Stimulated activated naive CD4-positive, alpha-beta T cell (primary cell): ENCODE results near the gene TAS1R1.
A peak's percentile ranks its signal among the peaks of the same experiment; 100 is the strongest.
"Not testable (repeated sequence)": the region's sequence is repeated elsewhere in the genome, so short reads cannot be mapped to it uniquely, and the experiment has no call there.

Source experiments
- DNase-seq, 6 experiments: peaks; one replicate each; lab custom pipeline; 2025; lab: John Stamatoyannopoulos, UW

Gene TAS1R1

DNA sequence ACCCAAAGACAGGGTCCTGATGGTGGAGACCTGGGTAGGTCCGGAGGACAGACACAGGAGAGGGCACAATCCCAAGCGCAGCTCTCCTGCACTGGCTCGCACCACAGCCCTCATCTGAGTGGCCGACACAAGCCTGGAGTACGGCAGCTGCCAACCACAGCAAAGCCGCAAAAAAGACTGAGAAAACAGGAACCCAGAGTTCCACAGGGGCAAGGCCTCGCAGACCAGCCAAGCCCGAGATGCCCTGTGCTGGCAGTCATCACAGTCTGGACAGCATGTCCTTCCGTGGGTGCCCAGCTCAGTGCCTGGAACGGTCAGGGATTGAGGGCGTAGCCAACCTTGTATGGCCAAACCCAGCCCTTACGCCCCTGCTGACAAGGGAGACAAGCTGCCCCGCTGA, 36.1 kb downstream of the TAS1R1 start:
- DNase-seq = no peak

DNA sequence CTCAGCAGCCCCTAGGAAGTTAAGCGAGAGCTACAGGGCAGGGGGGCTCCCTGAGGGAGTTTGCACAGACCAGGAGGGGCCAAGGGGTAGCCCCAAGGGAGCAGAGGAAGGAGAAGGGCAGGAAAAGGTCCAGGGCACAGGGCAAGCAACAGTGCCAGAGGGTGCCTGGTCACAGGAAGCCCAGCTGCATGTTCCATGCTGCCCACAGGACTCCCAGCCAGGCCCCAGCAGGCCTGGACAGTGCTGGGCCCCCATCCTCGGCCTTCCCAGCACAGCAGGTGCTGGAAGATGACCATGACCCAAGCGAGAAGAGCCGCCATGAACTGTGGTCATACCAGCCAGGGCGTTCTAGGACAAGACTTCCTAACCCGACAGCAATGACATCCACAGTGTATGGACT, 36.5 kb downstream of the TAS1R1 start:
- no peak for DNase-seq

DNA sequence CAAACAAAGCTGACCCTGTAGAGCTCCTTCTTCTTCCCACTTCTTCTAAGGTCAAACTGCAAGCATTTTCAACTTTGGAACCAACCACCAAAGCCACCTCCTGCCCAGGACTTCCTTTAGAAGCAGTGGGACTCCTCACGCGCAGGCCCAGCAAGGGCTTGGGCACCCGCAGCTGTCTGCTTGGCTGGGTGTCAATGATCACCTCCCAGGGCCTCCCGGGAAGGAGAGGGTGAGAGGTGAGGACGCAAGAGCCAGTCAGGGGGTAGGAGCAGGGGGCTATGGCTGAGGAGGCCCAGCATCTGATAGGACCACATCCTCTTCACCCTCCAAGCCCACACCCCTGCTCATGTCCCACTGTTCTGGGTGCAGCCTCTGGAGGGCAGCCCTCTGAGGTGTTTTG, 37.3 kb downstream of the TAS1R1 start:
- no peak for DNase-seq

DNA sequence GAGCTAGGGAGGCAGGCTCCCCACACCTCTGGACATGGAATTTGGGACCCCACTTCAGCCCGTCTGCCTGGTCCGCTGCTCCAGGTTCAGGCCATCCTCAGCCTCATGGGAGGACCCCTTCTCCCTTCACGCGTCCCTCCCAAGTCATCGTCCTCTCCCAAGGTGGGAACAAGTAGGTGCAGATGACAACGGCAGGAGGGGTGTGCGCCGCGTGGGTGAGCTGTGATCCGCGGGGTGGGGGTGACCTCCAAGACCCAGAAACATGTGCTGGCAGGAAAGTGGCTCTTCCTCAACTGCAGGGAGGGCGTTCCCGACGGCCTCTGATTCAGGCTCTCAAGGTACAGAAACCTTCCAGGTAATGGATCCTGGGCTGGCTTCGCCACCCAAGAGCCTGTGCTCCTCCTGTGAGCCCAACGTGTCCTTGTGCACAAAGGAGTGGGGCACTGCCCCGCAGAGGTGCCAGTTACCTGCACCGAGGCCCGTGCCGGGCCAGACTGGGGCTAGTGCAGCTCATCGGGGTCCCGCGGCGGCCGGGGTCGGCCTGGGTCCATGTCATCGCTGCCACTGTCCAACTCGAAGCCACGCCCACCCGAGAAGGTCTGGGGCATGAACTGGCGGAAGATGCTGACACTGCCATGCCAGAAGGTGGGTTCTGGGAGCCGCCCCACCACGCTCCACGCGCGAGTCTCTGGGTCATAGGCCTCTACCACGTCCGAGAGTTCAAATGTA, 37.9 kb downstream of the TAS1R1 start:
- DNase-seq = no peak

DNA sequence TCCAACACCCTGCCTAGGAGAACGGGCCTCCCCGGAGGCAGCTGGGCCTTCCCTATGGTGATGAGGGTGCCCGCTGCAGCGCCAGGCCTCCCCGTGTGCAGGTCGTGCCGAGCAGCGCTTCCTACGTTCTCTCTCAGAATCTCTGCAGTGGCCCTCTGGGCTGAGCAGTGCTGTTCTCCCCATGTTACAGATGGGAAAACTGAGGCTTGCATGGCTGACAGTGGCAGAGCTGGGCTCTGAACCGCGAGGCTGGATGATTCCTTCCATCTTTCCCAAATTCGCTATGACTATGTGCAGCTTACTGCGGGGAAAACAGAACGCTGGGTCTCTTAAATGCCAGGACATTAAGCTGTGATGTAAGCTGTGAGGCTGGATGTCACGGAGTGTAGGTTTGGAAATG, 38.7 kb downstream of the TAS1R1 start:
- no peak for DNase-seq

DNA sequence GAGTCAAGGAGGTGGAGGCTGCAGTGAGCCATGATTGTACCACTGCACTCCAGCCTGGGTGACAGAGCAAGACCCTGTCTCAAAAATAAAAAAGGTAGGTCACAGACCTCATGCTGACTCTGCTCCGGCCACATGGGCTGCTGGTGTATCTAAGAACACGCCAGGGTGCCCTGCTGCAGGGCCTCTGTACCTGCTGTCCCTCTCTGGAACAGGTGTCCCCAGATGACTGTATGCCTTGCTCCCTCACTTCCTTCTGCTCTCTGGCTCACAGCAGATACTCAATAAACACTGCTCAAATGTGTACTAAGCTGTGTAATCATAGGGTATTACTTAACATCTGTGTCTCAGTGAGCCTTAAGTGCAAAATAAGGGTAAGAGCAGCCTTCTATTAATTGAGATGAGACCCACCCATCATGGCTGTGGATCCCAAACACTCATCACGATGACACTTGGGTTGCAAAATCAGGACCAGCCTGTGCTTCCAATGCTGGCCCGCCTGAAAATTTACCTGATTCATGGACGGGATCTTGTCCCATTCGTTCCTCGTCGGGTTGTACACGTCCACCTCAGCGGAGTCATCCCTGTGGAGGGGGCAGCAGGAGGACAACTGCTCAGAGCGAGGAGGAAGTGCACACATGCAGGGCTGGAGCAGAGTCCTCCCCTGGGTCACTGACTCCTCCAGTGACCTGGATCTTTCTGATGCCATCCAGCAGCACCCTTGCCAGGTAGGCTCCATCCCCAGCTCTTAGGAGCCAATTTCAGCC, 40.1 kb downstream of the TAS1R1 start:
- DNase-seq = no peak

DNA sequence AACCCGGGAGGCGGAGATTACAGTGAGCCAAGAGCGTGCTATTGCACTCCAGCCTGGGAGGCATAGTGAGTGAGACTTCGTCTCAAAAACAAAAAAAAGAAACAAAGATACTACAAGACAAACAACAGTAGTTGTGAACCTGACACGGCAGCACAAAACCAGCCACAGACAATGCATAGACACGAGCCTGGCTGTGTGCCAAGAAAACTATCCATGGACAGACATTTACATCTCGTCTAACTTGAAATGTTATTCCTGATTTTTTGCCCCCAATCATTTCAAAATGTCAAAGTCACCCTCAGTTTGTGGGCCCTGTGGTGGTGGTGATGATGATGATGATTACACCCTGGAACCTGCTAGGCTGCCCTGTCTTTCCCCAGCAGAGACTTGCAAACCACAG, 41.2 kb downstream of the TAS1R1 start:
- DNase-seq = no peak

DNA sequence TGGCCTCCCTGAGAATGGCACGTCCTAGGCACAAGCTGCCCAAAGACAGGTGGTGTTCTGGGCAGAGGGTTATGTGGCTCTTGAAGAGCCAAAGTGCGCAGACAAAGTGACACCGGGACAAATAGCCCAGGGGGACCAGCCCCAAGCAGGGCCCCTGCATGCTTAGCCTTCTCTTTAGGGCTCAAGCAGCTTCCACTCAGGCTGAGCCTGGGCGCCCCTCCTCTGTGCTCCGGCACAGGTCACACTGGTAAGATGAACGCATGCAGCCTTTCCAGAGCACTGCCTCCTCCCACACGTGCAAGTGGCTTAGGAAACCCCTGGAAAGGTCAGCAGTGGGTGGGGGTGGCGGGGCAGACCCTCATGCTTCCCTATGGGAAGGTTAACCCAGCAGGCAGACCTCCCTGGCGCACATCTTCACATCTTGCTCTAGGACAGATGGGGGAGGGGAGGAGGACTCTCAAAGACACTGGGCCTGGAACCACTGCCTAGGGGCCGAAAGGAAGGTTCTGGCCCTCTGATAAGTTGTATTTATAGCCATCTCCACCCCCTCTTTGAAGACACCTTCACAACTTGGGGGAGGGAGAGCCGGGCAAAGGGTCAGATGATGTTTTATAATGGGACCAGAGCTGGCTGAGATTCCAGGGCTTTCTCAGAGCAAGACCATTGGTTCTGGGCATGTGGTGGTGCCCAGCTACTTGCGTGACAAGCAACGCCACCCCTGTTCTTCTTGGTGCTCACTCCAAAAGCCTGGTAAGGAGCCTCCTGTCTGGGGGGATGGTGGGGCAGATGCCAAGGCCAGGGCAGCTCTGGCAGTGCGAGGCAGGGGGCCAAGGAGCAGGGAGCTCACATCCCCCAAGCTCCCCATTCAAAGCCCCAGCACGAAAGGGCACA, 42.0 kb downstream of the TAS1R1 start:
- no peak for DNase-seq

DNA sequence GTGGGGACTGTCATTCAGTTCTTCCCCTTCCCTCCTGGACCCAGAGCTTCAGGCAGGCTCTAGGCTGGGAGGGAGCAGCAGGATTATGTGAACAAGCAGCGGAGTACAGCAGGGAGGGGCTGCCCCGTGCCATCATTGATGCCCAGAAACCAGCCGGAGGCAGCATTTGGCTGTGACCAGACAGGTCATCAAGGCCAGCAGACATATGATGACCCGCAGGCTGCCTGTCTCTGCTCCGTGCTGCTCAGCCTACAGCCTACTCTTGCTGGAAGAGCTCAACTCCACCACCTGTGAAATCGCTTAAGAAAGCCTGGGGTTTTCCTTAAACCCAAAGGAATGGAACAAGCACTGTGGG, 42.6 kb downstream of the TAS1R1 start:
- DNase-seq = no peak

DNA sequence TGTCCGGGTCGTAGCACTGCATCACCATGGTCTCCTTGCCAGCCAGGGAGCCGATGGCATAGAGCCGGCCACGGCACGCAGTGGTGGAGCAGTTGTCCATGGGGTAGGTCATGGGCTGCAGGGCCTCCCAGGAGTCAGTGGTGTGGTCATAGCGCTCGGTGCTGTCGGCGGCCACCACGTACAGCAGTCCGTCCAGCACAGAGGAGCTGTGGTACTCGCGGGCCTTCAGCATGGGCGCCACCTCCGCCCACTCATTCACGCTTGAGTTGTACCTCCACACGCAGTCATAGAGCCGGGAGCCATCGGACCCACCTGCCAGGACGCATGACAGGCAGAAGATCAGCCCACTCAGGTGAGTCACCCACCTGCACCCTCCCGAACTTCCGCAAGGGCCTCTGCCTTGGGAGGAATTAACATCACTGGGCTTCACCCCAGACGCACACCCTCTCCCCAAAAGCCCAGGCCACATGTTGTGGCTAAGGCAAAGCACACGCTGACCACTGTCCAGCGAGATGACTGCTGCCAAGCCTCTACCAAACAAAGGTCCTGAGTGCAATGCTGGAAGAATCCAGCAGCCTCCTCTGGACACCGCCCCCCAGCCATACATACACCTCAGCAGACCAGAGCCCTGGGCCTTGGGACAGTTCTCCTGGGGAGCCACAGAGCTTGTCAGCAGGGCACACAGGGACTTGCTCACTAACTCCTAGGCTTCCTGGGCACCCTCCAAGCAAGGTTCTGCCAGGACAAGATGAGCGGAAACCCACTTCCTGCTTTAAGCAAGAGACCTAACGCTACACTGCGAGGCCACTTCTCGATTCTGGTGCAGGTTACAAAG, 44.3 kb downstream of the TAS1R1 start:
- peak in 5 of 6 experiments; percentile 12 to 67 (median 54) for DNase-seq

DNA sequence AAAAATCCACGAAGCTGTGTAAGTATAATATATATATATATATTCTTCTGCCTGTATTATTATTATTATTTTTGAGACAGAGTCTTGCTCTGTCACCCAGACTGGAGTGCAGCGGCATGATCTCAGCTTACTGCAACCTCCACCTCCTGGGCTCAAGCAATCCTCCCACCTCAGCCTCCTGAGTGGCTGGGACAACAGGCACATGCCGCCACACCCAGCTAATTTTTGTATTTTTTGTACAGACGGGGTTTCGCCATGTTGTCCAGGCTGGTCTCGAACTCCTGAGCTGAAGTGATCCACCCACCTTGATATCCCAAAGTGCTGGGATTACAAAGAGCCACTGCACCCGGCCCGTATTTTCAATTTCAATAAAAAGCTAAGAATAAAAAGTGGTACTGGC, 44.9 kb downstream of the TAS1R1 start:
- not testable (repeated sequence) for DNase-seq

DNA sequence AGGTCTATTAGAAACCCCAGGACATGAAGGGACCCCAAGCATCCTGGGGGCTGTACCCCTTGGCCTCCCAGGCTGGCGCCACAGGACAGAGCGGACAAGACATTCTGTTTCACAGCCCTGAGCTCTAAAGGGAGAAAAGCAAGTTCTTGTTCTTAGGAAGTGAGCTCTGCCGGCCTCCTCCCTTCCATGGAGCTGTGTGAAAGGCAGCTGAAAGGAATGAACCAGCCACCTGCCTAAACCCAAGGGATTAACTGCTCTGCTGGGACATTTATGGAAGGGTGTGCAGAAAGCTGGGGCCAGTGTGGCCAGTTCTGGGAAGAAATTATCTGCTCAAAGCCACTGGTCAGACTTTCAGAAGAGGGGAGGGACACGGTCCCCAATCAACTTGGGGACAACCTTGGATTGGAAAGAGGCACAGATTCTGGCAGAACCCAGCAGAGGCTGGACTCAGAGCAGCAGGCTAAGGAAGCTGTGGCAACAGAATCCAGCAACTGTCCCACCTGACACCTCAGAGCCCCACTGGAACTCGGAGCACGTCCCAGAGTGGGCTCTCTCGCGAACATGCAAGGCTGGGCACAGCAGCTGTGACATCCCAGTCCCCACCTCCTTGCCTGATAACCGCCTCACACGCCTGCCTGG, 45.4 kb downstream of the TAS1R1 start:
- DNase-seq = no peak

DNA sequence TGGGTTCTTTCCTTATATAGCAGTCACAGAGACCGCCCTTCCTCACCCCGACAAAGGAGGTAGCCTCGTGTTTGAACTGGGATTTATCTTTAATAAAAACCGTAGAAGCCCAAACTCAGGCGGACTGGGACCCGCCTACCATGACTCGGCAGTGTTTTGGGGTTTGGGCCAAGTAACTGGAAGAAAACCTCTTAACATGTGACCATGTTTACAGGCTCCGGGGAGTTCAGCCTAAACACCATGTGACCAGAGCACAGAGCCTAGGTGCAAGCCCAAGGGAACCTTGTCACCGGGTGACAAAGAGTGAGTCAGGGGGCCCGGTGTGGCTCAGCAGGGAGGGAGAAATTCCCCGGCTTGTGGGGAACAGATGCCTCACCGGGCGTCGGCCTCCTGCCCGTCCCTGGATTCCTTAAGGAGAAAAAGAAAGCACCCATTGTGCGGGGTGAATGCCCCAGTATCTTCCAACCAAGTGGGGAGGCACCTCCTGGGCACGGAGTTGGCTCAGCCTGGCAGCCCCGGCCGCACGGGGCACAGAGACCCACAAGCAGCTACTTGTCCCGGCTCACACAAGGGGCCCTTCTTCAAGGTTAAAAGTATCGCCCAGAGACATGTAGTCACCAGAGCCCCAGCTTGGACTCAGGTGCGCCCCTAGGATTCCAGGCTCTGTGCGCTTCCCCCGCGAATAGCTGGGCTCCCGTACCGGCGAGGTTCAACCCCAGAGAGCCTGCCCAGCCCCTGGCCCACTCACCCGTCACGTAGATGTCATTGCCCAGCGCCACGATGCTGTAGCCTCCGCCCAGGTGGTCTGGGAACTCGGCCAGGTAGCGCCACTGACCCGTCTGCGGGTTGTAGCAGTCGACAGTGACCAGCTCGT, 46.2 kb downstream of the TAS1R1 start:
- peak; percentile 22 to 62 (median 52) for DNase-seq

DNA sequence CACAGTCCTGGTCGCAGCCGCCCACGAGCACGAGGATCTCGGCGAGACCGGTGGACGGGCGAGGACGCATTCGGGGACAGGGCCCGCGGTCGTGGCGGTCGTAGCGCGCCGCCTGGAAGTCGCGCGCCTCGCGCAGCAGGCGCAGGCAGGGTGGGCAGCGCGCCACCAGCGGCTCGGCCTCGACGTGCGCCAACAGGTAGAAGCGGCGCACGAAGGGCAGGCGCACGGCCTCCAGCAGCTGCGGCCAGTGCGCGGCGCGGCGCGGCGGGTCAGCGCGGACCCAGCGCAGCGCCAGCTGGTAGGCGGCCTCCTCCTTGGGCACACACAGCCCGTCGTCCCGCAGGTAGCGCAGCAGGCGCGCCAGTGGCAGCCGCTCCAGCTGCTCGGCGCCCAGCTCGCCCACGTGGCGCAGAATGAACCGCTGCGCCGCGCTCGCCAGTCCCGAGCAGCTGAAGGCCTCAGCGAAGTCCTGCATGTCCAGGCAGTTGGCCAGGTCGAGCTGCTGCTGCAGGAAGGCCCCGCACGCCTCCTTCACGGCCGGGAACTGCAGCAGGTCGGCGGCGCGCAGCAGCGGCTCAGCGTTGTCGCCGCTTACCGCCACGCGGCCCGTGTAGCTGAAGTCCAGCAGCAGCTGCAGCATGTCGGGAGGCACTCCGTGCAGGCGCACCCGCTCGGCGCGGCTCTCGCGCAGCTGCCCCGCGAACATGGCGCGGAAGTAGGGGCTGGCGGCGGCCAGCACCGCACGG, 47.0 kb downstream of the TAS1R1 start:
- DNase-seq = peak in 3 of 6 experiments; percentile 29 to 38 (median 32)

DNA sequence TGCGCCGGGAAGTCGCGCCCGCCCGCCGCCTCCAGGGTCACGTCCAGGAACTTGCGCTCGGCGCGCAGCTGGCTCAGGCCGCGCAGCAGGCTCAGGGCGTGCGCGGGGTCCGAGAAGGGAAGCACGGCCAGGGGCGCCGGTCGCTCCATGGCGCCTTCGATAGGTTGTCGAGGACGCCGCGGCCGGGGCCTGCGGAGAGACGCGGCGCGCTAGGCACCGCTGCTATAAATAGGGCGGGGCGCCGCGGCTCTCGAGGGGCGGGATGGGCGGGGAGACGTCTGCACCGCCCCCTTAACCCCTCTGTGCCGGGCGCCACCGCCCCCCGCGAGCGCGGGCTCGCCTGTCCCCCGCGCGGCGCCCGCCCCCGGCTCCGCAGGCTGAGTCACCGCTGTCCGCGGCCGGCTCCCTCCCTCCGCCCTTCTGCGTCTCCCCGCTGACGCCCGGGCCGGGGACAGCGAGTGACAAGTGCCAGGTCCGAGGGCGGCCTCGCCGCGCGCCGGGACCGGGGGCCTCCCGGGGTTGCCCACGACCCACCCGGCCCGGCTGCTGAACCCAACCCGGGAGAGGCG, 47.6 kb downstream of the TAS1R1 start, which contains the start of gene KLHL21:
Gene KLHL21, minus strand, starts transcription at position 201 of the 569 bp plus-strand sequence. Its CDS starts 52 bp downstream, at position 149.
- DNase-seq = peak; percentile 69 to 86 (median 76)

DNA sequence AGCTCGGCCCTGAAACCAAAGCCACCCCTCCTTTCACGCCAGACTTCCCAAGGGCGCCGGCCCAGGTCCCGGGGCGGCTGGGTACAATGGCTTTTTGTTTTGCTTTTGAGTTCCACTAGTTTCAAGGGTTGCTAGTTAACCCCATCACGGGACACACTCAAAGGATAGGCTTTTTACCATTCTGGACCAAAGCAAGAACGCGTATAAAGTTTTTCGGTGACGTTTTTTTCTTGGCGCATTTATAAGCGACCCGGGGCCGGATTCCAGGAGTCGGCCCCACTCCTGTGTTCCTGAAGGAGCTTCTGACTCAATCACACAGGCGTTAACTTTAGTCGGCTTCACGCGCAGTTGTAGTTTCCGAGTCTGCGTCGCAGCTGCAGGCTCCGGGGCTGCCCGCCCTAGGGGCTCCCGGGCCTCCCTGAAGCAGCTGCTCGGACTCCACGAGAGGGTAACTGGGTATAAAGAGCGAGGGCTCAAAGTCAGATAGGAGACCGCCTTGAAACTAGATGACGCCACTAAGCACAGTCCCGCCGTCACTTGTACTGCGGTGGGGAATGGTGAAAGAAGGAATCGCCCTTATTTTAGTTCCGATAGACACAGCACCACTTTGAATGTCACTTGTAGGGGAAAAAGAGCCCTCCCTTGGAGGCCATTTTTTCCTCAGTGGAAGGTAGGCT, 48.3 kb downstream of the TAS1R1 start:
- peak; percentile 41 to 84 (median 74) for DNase-seq

DNA sequence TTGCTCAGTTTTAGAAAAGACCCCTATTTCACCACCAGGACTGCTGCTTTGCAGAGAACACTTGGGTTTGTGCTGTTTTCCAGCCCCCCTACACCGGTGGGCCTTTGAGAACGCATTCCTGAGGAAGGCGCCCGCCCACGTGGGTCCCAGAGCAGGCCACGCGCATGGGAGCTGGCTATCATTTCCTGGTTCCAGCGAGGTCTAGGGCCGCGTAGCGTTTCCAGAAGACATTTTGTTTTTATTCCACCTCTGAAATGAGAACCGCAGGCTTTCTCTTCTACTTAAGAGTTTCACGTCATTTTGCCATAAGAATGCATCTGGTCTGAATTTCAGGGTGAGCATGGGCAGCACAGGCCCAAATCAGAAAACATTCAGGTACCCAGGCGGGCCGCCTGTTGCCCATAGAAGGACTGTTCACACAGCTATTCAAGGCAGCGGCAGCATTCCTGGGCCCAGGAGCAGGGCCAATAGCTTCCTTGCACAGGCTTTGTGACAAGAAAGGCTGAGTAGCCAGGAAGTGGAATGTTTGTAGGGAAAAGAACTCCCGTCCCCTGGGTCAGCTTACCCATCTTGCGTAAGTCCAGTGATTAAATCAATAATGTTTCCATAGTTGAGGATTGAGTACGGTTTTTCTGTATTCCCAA, 48.9 kb downstream of the TAS1R1 start:
- peak in 1 of 6 experiments; percentile 21 for DNase-seq
